ENCODE measurements around the gene MAPRE2. TPM values are rescaled to one million over a fixed set of nuclear protein-coding genes. Genes with fewer than 3 reads are reported as not detected.

MAPRE2 gene
- total RNA-seq, 4 donors from 2014 or later = 22.2 to 32.2 (median 24.5) TPM

DNA sequence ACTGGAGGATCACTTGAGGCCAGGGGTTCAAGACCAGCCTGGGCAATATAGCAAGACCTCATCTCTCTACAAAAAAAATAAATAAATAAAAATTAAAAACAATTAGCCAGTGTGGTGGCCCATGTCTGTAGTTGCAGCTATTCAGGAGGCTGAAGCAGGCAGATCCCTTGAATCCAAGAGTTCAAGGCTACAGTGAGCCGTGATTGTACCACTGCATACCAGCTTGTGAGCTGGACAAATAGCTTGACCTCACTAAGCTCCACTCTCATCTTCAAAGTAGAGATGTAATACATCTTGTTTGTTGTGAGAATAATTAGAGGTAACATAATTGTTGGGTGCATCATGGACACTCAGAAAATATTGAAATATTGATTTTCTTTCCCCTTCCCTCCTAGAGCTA lies 31.1 kb upstream of the MAPRE2 start:
- H3K27me3 ChIP-seq = no peaks in the 10 kb centered on the region
- no peak for DNase-seq (ENCODE audit: extremely low spot score)
- no peaks in the 10 kb centered on the region for H3K36me3 ChIP-seq
- no peaks in the 10 kb centered on the region for H3K9me3 ChIP-seq
- TF ChIP-seq, protein P1, sequence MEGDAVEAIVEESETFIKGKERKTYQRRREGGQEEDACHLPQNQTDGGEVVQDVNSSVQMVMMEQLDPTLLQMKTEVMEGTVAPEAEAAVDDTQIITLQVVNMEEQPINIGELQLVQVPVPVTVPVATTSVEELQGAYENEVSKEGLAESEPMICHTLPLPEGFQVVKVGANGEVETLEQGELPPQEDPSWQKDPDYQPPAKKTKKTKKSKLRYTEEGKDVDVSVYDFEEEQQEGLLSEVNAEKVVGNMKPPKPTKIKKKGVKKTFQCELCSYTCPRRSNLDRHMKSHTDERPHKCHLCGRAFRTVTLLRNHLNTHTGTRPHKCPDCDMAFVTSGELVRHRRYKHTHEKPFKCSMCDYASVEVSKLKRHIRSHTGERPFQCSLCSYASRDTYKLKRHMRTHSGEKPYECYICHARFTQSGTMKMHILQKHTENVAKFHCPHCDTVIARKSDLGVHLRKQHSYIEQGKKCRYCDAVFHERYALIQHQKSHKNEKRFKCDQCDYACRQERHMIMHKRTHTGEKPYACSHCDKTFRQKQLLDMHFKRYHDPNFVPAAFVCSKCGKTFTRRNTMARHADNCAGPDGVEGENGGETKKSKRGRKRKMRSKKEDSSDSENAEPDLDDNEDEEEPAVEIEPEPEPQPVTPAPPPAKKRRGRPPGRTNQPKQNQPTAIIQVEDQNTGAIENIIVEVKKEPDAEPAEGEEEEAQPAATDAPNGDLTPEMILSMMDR (IDR thresholded peaks at IDR 0.05) = no peak
- TF ChIP-seq POLR2A (IDR thresholded peaks at IDR 0.05; ENCODE audit: low read depth) = no peak
- TF ChIP-seq EP300 (IDR thresholded peaks at IDR 0.05) = no peak
- TF ChIP-seq POLR2AphosphoS5 (IDR thresholded peaks at IDR 0.05) = no peak
- 93% methylated on average over 1 of the region's 1 CpG for WGBS
- H3K4me3 ChIP-seq = no peak overlapping the region
- intact Hi-C loops (cut with DNase I) = no loop called here
- peaks cover 0 to 4% (median 0%) of the 10 kb centered on the region in 4 donors for H3K4me1 ChIP-seq
- no peak overlapping the region for H3K27ac ChIP-seq (replicated peaks in 1 of 4)

DNA sequence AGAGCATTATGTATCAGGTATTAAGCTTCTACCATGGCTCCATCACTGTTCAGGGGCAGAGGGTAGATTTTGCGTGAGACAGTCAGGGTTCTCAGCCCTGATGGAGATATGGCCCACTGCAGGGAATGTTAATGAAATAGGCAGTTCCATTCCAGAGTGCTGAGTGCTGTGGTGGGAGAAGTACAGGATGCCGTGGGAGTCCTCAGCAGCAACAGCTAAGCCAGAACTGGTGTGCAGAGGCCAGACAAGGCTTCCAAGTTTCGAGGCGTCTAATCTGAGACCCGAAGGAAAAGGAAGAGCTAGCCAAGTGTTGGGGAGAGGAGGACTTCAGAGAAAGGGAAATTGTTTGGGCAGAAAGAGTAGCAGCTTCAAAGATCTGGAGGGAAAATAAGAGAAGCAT lies 30.2 kb upstream of the MAPRE2 start:
- no peak overlapping the region for H3K4me3 ChIP-seq
- H3K36me3 ChIP-seq = no peaks in the 10 kb centered on the region
- TF ChIP-seq, protein P1 (IDR thresholded peaks at IDR 0.05) = no peak
- TF ChIP-seq POLR2AphosphoS5 (IDR thresholded peaks at IDR 0.05) (no peak), POLR2A (IDR thresholded peaks at IDR 0.05; ENCODE audit: low read depth) (no peak), EP300 (IDR thresholded peaks at IDR 0.05) (no peak)
- no peaks in the 10 kb centered on the region for H3K9me3 ChIP-seq
- intact Hi-C loops (cut with DNase I) = no loop called here
- H3K27ac ChIP-seq (replicated peaks in 1 of 4) = no peak overlapping the region
- H3K27me3 ChIP-seq = no peaks in the 10 kb centered on the region
- DNase-seq (ENCODE audit: extremely low spot score) = no peak
- H3K4me1 ChIP-seq = no peaks in the 10 kb centered on the region
- WGBS = 82% methylated on average over 5 of the region's 5 CpGs

DNA sequence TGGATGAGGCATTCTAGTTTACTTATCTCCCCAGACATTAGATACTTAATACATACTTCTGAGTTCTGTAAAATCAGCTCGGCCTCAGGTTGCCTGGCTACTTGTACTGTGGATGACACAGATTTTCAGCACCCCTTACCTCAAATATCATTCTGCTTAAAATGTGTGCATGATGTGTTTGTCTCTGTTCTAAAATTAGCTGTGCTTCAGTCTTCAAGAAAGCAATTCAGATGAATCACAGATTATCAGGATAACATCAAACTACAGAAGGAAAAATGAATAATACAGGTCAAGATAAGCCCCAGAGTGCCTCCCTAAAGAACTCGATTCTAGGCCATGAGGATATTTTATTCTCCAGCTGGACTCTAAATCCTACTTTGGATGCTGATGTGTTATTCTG lies 21.3 kb upstream of the MAPRE2 start:
- intact Hi-C loops (cut with DNase I) = no loop called here
- Histone ChIP-seq H3K4me3 (no peak overlapping the region), H3K4me1 (peaks cover 1 to 19% (median 16%) of the 10 kb centered on the region in 4 donors), H3K36me3 (no peaks in the 10 kb centered on the region), H3K27me3 (no peaks in the 10 kb centered on the region), H3K27ac (replicated peaks in 1 of 4) (peak overlapping the region in 1 of 4 donors; percentile 4), H3K9me3 (no peaks in the 10 kb centered on the region)
- WGBS = 62% methylated on average over 2 of the region's 2 CpGs
- TF ChIP-seq EP300 (IDR thresholded peaks at IDR 0.05) (no peak), POLR2A (IDR thresholded peaks at IDR 0.05; ENCODE audit: low read depth) (no peak), POLR2AphosphoS5 (IDR thresholded peaks at IDR 0.05) (no peak)
- TF ChIP-seq, protein P1 (IDR thresholded peaks at IDR 0.05) = no peak
- no peak for DNase-seq (ENCODE audit: extremely low spot score)

DNA sequence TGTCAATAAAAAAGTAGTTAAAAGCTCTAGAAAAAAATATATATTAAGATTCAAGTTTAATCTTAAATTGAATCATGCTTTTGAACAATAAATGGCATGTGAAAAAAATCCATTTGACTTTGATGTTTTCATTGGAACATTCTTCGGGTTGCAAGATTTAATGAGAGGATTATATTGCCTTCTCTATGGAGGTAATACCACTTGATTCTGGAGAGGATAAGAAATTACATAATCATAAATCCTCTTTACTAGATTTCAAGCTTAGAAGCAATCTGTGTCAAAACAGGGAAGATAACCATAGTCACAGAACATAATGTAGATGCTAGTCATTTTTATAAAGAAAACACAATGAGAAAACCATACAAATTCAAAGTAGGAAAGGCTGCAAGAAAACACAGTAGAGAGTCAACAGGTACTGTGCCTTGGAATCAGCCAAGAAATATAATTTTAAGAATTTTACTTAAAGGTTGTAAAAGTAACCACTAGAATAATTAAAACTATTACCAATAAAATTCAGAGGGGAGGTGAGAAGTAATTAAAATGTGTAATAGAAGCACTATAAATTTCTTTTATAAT lies 18.7 kb upstream of the MAPRE2 start:
- no peak for TF ChIP-seq POLR2A (IDR thresholded peaks at IDR 0.05; ENCODE audit: low read depth)
- TF ChIP-seq EP300 (IDR thresholded peaks at IDR 0.05) = no peak
- TF ChIP-seq POLR2AphosphoS5 (IDR thresholded peaks at IDR 0.05) = no peak
- TF ChIP-seq, protein P1 (IDR thresholded peaks at IDR 0.05) = no peak
- DNase-seq (ENCODE audit: extremely low spot score) = no peak
- no peaks in the 10 kb centered on the region for H3K9me3 ChIP-seq
- H3K27ac ChIP-seq (replicated peaks in 1 of 4) = no peak overlapping the region
- no peaks in the 10 kb centered on the region for H3K36me3 ChIP-seq
- H3K27me3 ChIP-seq = no peaks in the 10 kb centered on the region
- intact Hi-C loops (cut with DNase I) = no loop called here
- peaks cover 12 to 42% (median 33%) of the 10 kb centered on the region in 4 donors for H3K4me1 ChIP-seq
- H3K4me3 ChIP-seq = no peak overlapping the region
- WGBS = 95% methylated on average over 1 of the region's 1 CpG

DNA sequence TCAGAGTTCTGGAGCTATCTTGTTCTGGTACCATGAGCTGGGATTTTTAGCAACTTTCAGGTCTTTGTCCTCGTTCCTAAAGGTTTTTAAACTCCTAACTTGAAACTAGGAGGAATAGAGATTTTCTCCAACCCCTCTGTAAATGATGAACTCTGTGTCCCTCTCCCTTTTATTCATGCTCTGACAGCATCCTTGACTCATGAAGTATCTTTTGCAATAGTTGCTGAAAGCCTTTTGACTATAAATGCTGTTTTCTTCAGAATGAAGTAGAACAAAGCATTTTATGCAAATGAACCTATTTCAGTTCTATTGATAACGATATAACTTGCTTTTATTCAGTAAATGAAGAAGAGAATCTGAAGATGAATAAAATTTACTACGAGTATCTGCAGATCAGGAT lies 17.0 kb upstream of the MAPRE2 start:
- DNase-seq (ENCODE audit: extremely low spot score) = no peak
- Histone ChIP-seq H3K9me3 (no peaks in the 10 kb centered on the region), H3K4me1 (peaks cover 13 to 42% (median 38%) of the 10 kb centered on the region in 4 donors), H3K27ac (replicated peaks in 1 of 4) (no peak overlapping the region), H3K4me3 (no peak overlapping the region), H3K36me3 (no peaks in the 10 kb centered on the region), H3K27me3 (no peaks in the 10 kb centered on the region)
- 81% methylated on average over 3 of the region's 3 CpGs for WGBS
- TF ChIP-seq EP300 (IDR thresholded peaks at IDR 0.05) = no peak
- no peak for TF ChIP-seq POLR2AphosphoS5 (IDR thresholded peaks at IDR 0.05)
- no peak for TF ChIP-seq POLR2A (IDR thresholded peaks at IDR 0.05; ENCODE audit: low read depth)
- TF ChIP-seq, protein P1 (IDR thresholded peaks at IDR 0.05) = no peak
- intact Hi-C loops (cut with DNase I) = no loop called here
